ENCODE measurements around the gene DCP1A. TPM values are rescaled to one million over a fixed set of nuclear protein-coding genes. Genes with fewer than 3 reads are reported as not detected.

DCP1A gene
- total and polyA plus RNA-seq, 9 of the 15 experiments (the other 6 are each of a cell fraction or from before 2014, with no cell fraction given) = 6.6 to 33.7 (median 13.3) TPM

GRCh38 chr3:53252096-53252946, 95.0 kb downstream of the DCP1A start:
- DNase-seq (ENCODE audit: extremely low read depth in 1 of 4, low spot score in 3 of 4) (peak in 1 of 4 experiments; percentile 22), ATAC-seq (no peak), FAIRE-seq (peak; percentile 35)
- TF ChIP-seq DPF2 (IDR thresholded peaks at IDR 0.05) = 0 out of 2 replicates have a peak, but pooled peaks have one; percentile 16
- no peak for TF ChIP-seq ILK (tag; IDR thresholded peaks at IDR 0.05; ENCODE audit: borderline replicate concordance, low read depth)
- no peak for TF ChIP-seq TEAD1 (CRISPR knock-in tag; IDR thresholded peaks at IDR 0.05)
- TF ChIP-seq ZNF584 (CRISPR knock-in tag; IDR thresholded peaks at IDR 0.05; ENCODE audit: low read depth) = no peak
- no peak for TF ChIP-seq MAFF (IDR thresholded peaks at IDR 0.05; ENCODE audit: low read length)
- TF ChIP-seq ZBTB8A (IDR thresholded peaks at IDR 0.05; ENCODE audit: partially characterized antibody) = no peak
- no peak for TF ChIP-seq CBX1 (IDR thresholded peaks at IDR 0.05; ENCODE audit: low read depth)
- no peak for TF ChIP-seq SPI1 (IDR thresholded peaks at IDR 0.05; ENCODE audit: borderline replicate concordance, low read depth, low read length)
- TF ChIP-seq RFX1 (IDR thresholded peaks at IDR 0.05) = 0 out of 2 replicates have a peak, but pooled peaks have one; percentile 25
- ChIA-PET POLR2A (interaction anchor here (1.0 to 1.4 kb wide), 3 partner anchors 11 to 17 kb away, joined by 3 to 4 read pairs (median 3); no protein-coding TSS in a partner anchor), CTCF (ENCODE audit: low intra/inter-chr PET ratio) (no interaction called here)
- Histone ChIP-seq H2AFZ (ENCODE audit: low read depth, low read length) (no peak overlapping the region), H3K4me3 (no peak overlapping the region), H4K20me1 (replicated peaks; ENCODE audit: control insufficient read depth, insufficient read depth, low read length) (peaks cover 43% of the 10 kb centered on the region), H3K27me3 (ENCODE audit: control insufficient read depth in 2 of 2, insufficient read depth in 2 of 2, low read length in 2 of 2) (no peaks in the 10 kb centered on the region), H3K27ac (ENCODE audit: extremely low read depth, low read depth, low read length) (peak overlapping the region; percentile 22; the same call in 1 of the 3 replicates), H3K79me2 (ENCODE audit: control insufficient read depth, insufficient read depth, low read length) (peaks cover 87% of the 10 kb centered on the region), H3K9ac (ENCODE audit: insufficient read depth in 1 of 2, low read depth in 2 of 2, low read length in 2 of 2) (peak overlapping the region; percentile 17 to 68; a peak in 3 of 4 replicates), H3K9me1 (ENCODE audit: control insufficient read depth, insufficient read depth, low read length) (no peaks in the 10 kb centered on the region), H3K9me3 (replicated peaks; ENCODE audit: control insufficient read depth, insufficient read depth, low read depth, low read length) (no peaks in the 10 kb centered on the region), H3K4me2 (ENCODE audit: insufficient read depth, low read length) (peak overlapping the region; percentile 59), H3K4me1 (replicated peaks in 1 of 2; ENCODE audit: control insufficient read depth in 2 of 2, insufficient read depth in 2 of 2, low read length in 2 of 2) (peaks cover 36 to 58% of the 10 kb centered on the region in 2 experiments; a peak in 4 of 5 replicates), H3K36me3 (ENCODE audit: control insufficient read depth, insufficient read depth, low read length) (peaks cover 39% of the 10 kb centered on the region)
- intact Hi-C loops (cut with micrococcal nuclease) = no loop called here
- 13% methylated on average over 7 of the region's 10 CpGs for WGBS (ENCODE audit: insufficient coverage, low coverage, missing lambda C conversion rate)
- in situ Hi-C loops (cut with MboI) = no loop called here
- no TSS peak for BruUV-seq (replicated peaks)

Data from K562 (cell line).